ENCODE results near the gene SYDE1.

GRCh38 chr19:15096223-15096622 lies 11.0 kb upstream of the SYDE1 start:
- TF ChIP-seq CTCF (IDR thresholded peaks at IDR 0.05) (no peak), EZH2 (IDR thresholded peaks at IDR 0.05; ENCODE audit: borderline replicate concordance, insufficient read depth, low read depth, low read length, poor library complexity, severe bottlenecking) (no peak)

All from B cell (primary cell).